ENCODE measurements around the gene GPAT3.

GPAT3 gene

DNA sequence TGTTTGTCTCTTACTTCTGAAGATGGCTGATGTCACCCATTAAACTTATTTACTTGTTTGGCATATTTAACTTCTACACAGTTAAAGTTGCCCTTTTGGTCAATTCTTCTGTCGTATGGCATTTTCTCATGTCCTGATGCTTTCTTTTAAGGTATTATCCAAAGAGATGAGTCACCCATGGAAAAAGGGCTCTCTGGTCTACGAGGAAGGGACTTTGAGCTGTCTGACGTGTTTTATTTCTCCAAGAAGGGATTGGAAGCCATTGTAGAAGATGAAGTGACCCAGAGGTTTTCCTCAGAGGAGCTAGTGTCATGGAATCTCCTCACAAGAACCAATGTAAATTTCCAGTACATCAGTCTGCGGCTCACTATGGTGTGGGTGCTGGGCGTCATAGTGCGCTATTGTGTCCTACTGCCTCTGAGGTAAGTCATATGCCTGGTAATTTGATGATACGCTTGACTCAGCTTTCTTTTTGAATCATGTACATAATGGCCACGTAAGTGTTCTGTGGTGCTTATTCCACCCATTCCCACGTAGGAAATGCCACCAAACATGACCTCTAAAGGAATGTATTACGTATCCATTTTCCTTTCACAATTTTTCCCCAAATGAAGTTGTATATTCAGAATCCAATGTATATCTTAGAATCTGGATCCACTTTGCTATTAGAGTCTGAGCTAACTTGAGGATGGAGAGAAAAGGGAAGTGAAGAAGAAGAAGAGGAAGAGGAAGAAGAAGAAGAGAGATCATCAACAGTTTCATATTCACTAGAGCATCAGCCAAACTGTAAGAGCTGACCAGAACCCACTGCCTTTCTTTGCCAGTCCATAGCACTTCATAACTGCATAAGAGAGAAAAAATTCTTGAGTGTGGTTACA lies 45.7 kb downstream of the GPAT3 start:
- H3K4me3 ChIP-seq (ENCODE audit: low read length), result no peak overlapping the region
- no peak for DNase-seq (ENCODE audit: low read depth)
- no peak for TF ChIP-seq CTCF (IDR thresholded peaks at IDR 0.05; ENCODE audit: insufficient read depth, low read depth, low read length, missing control alignments)

DNA sequence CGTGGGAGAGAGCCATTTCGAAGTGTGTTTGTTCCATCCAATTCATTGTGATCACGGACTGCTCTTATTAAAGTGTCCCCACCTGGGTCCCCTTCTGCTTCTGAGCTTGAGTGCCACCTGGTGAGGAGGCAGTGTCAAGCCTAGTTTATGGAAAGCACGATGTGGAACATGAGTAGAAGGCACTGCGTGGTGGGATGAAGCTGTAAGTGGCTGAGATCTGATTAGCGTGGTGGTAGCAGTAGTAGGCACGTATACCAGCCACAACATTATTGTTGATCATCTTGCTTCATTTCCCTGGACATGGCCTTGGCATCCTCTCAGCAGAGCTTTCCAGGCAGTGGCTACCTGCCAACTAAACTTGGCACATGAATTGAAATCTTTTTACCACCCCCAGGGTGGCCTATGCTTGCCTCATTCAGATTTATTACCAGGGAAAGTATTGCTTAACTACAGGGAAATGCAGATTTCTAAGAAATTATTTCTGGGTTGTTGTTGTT lies 46.4 kb downstream of the GPAT3 start:
- no peak overlapping the region for H3K4me3 ChIP-seq (ENCODE audit: low read length)
- TF ChIP-seq CTCF (IDR thresholded peaks at IDR 0.05; ENCODE audit: insufficient read depth, low read depth, low read length, missing control alignments), result peak; percentile 16
- DNase-seq (ENCODE audit: low read depth), result peak; percentile 74

DNA sequence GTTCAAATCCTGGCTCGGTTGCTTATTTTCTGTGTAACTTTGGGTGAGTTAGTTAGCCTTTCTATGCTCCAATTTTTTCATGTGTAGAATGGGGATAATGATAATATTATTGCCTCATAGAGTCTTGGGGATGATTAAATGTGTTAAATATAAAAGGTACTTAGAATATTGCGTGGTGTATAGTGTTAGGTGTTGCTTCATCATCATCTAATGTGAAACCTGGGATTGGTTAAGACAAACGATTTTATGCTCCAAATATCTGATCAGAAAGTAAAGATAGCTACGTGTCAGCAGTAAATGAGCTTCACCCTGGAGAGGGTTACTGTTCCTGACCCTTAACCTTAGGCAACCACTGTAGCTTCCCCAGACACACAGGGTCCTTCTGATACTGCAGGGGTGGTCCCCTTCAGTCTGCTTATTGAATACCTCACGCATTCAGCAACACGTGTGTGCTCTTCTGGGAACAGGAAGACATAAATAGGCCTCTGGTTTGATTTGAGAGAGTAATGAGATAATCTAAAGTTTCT lies 50.1 kb downstream of the GPAT3 start:
- DNase-seq (ENCODE audit: low read depth), result no peak
- no peak overlapping the region for H3K4me3 ChIP-seq (ENCODE audit: low read length)
- no peak for TF ChIP-seq CTCF (IDR thresholded peaks at IDR 0.05; ENCODE audit: insufficient read depth, low read depth, low read length, missing control alignments)

DNA sequence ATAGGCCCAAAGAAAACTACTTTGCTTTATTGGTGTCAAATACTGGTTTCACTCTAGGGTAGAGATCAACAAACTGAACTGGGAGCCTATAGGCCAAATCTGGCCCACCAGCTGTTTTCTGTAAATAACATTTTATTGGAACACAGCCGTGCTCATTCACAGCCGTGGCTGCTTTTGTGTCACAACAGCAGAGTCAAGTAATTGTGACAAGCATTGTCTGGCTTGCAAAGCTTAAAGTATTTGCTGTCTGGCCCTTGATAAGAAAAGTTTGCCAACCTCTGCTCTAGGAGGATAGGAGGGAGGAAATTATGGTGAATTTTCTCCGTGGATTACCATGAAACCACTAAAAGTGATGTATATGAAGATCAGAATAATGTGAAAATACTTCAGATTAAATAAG lies 53.4 kb downstream of the GPAT3 start:
- no peak overlapping the region for H3K4me3 ChIP-seq (ENCODE audit: low read length)
- no peak for TF ChIP-seq CTCF (IDR thresholded peaks at IDR 0.05; ENCODE audit: insufficient read depth, low read depth, low read length, missing control alignments)
- DNase-seq (ENCODE audit: low read depth), result no peak

GRCh38 chr4:83591056-83591455 lies 55.1 kb downstream of the GPAT3 start:
- DNase-seq (ENCODE audit: low read depth), result no peak
- no peak overlapping the region for H3K4me3 ChIP-seq (ENCODE audit: low read length)
- TF ChIP-seq CTCF (IDR thresholded peaks at IDR 0.05; ENCODE audit: insufficient read depth, low read depth, low read length, missing control alignments), result no peak

DNA sequence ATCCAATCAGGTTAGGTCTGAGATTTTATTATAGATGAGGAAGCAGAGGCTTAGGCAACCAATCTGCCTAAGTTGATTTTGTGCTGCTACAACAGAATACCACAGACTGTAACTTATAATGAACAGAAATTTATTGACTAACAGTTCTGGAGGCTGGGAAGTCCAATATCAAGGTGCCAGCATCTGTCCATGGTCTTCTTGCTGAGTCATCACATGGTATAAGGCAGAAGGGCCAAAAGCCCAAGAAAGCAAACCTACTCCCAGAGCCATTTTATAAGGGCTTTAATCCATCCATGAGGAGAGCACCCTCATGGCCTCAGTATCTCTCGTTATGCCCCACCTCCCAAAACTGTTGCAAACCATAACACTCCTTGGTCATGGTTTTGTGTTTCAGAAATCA lies 55.8 kb downstream of the GPAT3 start:
- TF ChIP-seq CTCF (IDR thresholded peaks at IDR 0.05; ENCODE audit: insufficient read depth, low read depth, low read length, missing control alignments), result no peak
- H3K4me3 ChIP-seq (ENCODE audit: low read length), result no peak overlapping the region

More for the DNA sequence above, 55.8 kb downstream of the GPAT3 start:
- no peak for DNase-seq (ENCODE audit: low read depth)

All from epithelial cell of esophagus (primary cell).